Hepatocyte (in vitro differentiated cells): ENCODE data around the gene CLEC3B. TPM values are rescaled to one million over a fixed set of nuclear protein-coding genes. Genes with fewer than 3 reads are reported as not detected.
"Not testable (repeated sequence)": the region's sequence is repeated elsewhere in the genome, so short reads cannot be mapped to it uniquely, and the experiment has no call there.

Experiments used
- DNase-seq: peaks from one replicate; pipeline ENCODE4 v3.0.0-alpha.2; 2016; ENCODE audit warnings: low spot score
- H2AFZ ChIP-seq: fragments of 200-600 bp; sonication (generic); 2 replicates; pipeline ENCODE4 v1.6.0; 2016; ENCODE audit warnings: antibody characterized with exemption, mild to moderate bottlenecking
- H3K27ac ChIP-seq: fragments of 200-600 bp; sonication (generic); 2 replicates; pipeline ENCODE4 v1.5.1; 2016; ENCODE audit warnings: mild to moderate bottlenecking
- H3K27me3 ChIP-seq: fragments of 200-600 bp; sonication (generic); 2 replicates; pipeline ENCODE4 v1.6.1; 2016
- H3K36me3 ChIP-seq: fragments of 200-600 bp; sonication (generic); replicated peaks from 2 replicates; pipeline ENCODE4 v1.5.1; 2016; ENCODE audit warnings: low read depth; ENCODE audit not compliant: insufficient read depth
- H3K4me1 ChIP-seq: fragments of 200-600 bp; sonication (generic); 2 replicates; pipeline ENCODE4 v1.5.1; 2016; ENCODE audit warnings: mild to moderate bottlenecking, moderate library complexity; ENCODE audit not compliant: insufficient read depth
- H3K4me2 ChIP-seq: fragments of 200-600 bp; sonication (generic); 2 replicates; pipeline ENCODE4 v1.6.0; 2016
- H3K4me3 ChIP-seq: fragments of 200-600 bp; sonication (generic); 2 replicates; pipeline ENCODE4 v1.5.1; 2016; ENCODE audit warnings: mild to moderate bottlenecking
- H3K79me2 ChIP-seq: fragments of 200-600 bp; sonication (generic); 2 replicates; pipeline ENCODE4 v1.6.0; 2017; ENCODE audit warnings: mild to moderate bottlenecking
- H3K9me2 ChIP-seq: fragments of 200-600 bp; sonication (generic); replicated peaks from 2 replicates; pipeline ENCODE4 v1.6.0; 2017; ENCODE audit warnings: mild to moderate bottlenecking; ENCODE audit not compliant: insufficient read depth
- H3K9me3 ChIP-seq: fragments of 200-600 bp; sonication (generic); 2 replicates; pipeline ENCODE4 v1.5.1; 2016; ENCODE audit warnings: low read depth, mild to moderate bottlenecking
- H4K20me1 ChIP-seq: fragments of 200-600 bp; sonication (generic); 2 replicates; pipeline ENCODE4 v1.6.0; 2016; ENCODE audit warnings: mild to moderate bottlenecking; ENCODE audit not compliant: insufficient read depth, poor library complexity, severe bottlenecking
- EZH2 ChIP-seq: fragments of 200-600 bp; sonication (generic); IDR thresholded peaks from 2 replicates; pipeline ENCODE4 v1.6.1; 2016; ENCODE audit warnings: antibody characterized with exemption, mild to moderate bottlenecking, borderline replicate concordance
- EZH2phosphoT487 ChIP-seq: fragments of 200-600 bp; sonication (generic); IDR thresholded peaks from one replicate; pipeline ENCODE4 v1.6.1; 2018; ENCODE audit warnings: antibody characterized with exemption, mild to moderate bottlenecking, low read depth, moderate library complexity; ENCODE audit not compliant: unreplicated experiment, severe bottlenecking
- WGBS: methylation state at CpG from one replicate; pipeline ENCODE4 v1.1.6; 2016; ENCODE audit warnings: low lambda C conversion rate; ENCODE audit errors: missing lambda C conversion rate; 5-methylcytosine and 5-hydroxymethylcytosine counted together
- polyA plus RNA-seq: library from polyadenylated mRNA; unstranded; fragments of >200 nt; fragmentation: Nextera tagmentation; extraction: Ambion mirVana; gene quantifications from 2 replicates; pipeline ENCODE4 v1.2.1, GENCODE V29; 2016
- total RNA-seq: library from RNA; depleted of rRNA; stranded (reverse); fragments of >200 nt; gene quantifications from 2 replicates; pipeline ENCODE4 v1.2.3, GENCODE V29; 2014
- TF ChIP-seq, protein P1 (sequence below): fragments of 200-600 bp; sonication (generic); IDR thresholded peaks from 2 replicates; pipeline ENCODE4 v1.5.1; 2016; ENCODE audit warnings: antibody characterized with exemption, mild to moderate bottlenecking; ENCODE audit not compliant: poor library complexity

Gene CLEC3B
- total and polyA plus RNA-seq, 2 experiments from 2014 or later: 1.3 to 1.7 TPM

DNA sequence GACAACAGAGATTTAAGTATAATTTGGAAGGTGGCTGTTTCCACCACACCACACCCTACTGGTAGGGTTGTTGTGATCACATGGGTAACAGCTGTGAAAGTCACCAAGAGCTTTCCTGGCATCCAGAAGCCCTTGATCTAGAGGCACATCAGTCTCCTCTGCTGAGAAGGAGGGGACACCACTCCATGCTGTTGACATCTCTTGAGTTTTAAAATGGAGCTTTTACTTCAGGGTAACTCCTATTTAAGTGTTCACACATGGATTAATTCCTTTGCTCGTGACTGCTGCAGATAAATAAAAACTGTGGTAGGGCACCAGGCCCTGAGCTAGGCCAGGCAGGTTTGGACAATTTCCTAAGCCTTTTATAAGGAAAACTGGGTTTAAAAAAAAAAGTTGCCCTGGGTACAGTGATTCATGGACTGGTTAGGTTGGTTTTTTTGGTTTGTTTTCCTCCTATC, 42.6 kb upstream of the CLEC3B start:
- WGBS: 68% methylated on average over 1 of the region's 1 CpG
- Histone ChIP-seq H3K36me3 (no peaks in the 10 kb centered on the region), H3K4me2 (no peak overlapping the region), H3K4me3 (no peak overlapping the region), H4K20me1 (peaks cover 12% of the 10 kb centered on the region), H3K9me3 (no peaks in the 10 kb centered on the region), H3K79me2 (peaks cover 88% of the 10 kb centered on the region), H3K9me2 (no peaks in the 10 kb centered on the region), H3K27me3 (no peaks in the 10 kb centered on the region), H3K27ac (no peak overlapping the region), H2AFZ (no peak overlapping the region), H3K4me1 (no peaks in the 10 kb centered on the region)
- DNase-seq: no peak
- TF ChIP-seq EZH2phosphoT487 (no peak), EZH2 (no peak)
- TF ChIP-seq, protein P1, sequence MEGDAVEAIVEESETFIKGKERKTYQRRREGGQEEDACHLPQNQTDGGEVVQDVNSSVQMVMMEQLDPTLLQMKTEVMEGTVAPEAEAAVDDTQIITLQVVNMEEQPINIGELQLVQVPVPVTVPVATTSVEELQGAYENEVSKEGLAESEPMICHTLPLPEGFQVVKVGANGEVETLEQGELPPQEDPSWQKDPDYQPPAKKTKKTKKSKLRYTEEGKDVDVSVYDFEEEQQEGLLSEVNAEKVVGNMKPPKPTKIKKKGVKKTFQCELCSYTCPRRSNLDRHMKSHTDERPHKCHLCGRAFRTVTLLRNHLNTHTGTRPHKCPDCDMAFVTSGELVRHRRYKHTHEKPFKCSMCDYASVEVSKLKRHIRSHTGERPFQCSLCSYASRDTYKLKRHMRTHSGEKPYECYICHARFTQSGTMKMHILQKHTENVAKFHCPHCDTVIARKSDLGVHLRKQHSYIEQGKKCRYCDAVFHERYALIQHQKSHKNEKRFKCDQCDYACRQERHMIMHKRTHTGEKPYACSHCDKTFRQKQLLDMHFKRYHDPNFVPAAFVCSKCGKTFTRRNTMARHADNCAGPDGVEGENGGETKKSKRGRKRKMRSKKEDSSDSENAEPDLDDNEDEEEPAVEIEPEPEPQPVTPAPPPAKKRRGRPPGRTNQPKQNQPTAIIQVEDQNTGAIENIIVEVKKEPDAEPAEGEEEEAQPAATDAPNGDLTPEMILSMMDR: no peak

DNA sequence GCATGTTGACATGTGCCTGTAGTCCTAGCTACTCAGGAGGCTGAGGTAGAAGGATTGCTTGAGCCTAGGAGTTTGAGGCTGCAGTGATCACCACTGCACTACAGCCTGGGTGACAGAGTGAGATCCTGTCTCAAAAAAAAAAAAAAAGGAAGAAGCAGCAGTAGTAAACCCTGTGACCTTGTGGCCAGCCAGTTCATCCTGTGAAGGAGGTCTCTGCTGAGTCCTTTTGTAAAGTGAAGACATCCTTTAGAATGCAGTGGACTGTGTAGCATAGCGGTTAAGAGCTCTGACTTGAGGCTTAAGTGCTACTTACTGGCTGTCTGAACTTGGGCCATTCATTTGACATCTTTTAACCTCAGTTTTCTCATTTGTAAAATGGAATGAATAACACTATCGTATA, 41.8 kb upstream of the CLEC3B start:
- DNase-seq: no peak
- no peaks in the 10 kb centered on the region for H3K4me1 ChIP-seq
- H3K9me3 ChIP-seq: no peaks in the 10 kb centered on the region
- H3K4me3 ChIP-seq: no peak overlapping the region
- peaks cover 12% of the 10 kb centered on the region for H4K20me1 ChIP-seq
- no peaks in the 10 kb centered on the region for H3K27me3 ChIP-seq
- no peak overlapping the region for H3K4me2 ChIP-seq
- H3K36me3 ChIP-seq: no peaks in the 10 kb centered on the region
- H3K79me2 ChIP-seq: peaks cover 87% of the 10 kb centered on the region
- 95% methylated on average over 2 of the region's 2 CpGs for WGBS
- no peaks in the 10 kb centered on the region for H3K9me2 ChIP-seq
- no peak overlapping the region for H3K27ac ChIP-seq
- H2AFZ ChIP-seq: no peak overlapping the region
- TF ChIP-seq EZH2 (no peak), EZH2phosphoT487 (no peak)
- TF ChIP-seq, protein P1: no peak

DNA sequence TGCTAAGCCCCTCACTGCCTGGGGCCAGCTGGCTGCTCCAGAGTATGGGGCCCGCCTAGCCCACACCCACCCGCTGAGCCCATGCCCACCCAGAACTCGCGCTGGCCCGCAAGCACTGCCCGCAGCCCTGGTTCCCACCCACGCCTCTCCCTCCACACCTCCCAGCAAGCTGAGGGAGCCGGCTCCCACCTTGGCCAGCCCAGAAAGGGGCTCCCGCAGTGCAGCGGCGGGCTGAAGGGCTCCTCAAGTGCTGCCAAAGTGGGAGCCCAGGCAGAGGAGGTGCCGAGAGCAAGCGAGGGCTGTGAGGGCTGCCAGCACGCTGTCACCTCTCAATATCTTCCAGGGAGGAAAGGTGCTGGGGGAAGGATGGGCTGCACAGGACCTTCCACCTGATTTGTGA, 39.8 kb upstream of the CLEC3B start:
- H3K27ac ChIP-seq, H3K4me1 ChIP-seq, H3K9me2 ChIP-seq, H2AFZ ChIP-seq, H4K20me1 ChIP-seq, DNase-seq, H3K4me2 ChIP-seq, H3K4me3 ChIP-seq, H3K9me3 ChIP-seq, H3K27me3 ChIP-seq, H3K36me3 ChIP-seq: not testable (repeated sequence)
- WGBS: 100% methylated on average over 6 of the region's 14 CpGs
- H3K79me2 ChIP-seq: peaks cover 71% of the 10 kb centered on the region

DNA sequence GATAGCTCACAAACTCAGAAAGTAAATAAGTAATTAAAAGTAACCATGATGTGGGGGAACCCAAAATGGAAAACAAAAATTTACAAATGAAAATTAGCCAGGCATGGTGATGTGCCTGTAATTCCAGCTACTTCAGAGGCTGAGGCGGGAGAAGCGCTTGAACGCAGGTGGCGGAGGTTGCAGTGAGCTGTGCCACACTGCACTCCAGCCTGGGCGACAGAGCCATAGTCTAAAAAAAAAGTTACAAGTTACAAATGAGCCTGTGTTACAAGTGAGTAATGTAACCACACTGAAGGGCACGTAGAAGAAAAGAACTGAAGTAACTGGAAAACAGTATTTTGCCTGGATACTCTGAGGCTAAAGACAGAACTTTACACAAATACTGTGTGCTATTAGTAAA, 38.8 kb upstream of the CLEC3B start:
- no peaks in the 10 kb centered on the region for H3K36me3 ChIP-seq
- TF ChIP-seq EZH2phosphoT487: no peak
- TF ChIP-seq EZH2: no peak
- TF ChIP-seq, protein P1: no peak
- H3K4me3 ChIP-seq: no peak overlapping the region
- 97% methylated on average over 6 of the region's 6 CpGs for WGBS
- no peak overlapping the region for H2AFZ ChIP-seq
- H3K27ac ChIP-seq: no peak overlapping the region
- no peaks in the 10 kb centered on the region for H3K27me3 ChIP-seq
- peaks cover 64% of the 10 kb centered on the region for H3K79me2 ChIP-seq
- H4K20me1 ChIP-seq: peaks cover 8% of the 10 kb centered on the region
- H3K4me2 ChIP-seq: no peak overlapping the region
- H3K9me3 ChIP-seq: no peaks in the 10 kb centered on the region
- no peaks in the 10 kb centered on the region for H3K4me1 ChIP-seq
- no peak for DNase-seq
- no peaks in the 10 kb centered on the region for H3K9me2 ChIP-seq
